SH-SY5Y (cell line): ENCODE data around the gene SYNGR3.

Experiments
- GATA2 ChIP-seq: IDR thresholded peaks from 2 replicates; pipeline ENCODE4 v1.6.1; 2011; ENCODE audit warnings: mild to moderate bottlenecking, low read depth, low read length
- GATA3 ChIP-seq: IDR thresholded peaks from 2 replicates; pipeline ENCODE4 v1.6.1; 2011; ENCODE audit warnings: low read depth, mild to moderate bottlenecking, low read length, moderate library complexity

The SYNGR3 gene

GRCh38 chr16:2033057-2033908 lies 43.5 kb downstream of the SYNGR3 start:
- no peak for TF ChIP-seq GATA2
- no peak for TF ChIP-seq GATA3

DNA sequence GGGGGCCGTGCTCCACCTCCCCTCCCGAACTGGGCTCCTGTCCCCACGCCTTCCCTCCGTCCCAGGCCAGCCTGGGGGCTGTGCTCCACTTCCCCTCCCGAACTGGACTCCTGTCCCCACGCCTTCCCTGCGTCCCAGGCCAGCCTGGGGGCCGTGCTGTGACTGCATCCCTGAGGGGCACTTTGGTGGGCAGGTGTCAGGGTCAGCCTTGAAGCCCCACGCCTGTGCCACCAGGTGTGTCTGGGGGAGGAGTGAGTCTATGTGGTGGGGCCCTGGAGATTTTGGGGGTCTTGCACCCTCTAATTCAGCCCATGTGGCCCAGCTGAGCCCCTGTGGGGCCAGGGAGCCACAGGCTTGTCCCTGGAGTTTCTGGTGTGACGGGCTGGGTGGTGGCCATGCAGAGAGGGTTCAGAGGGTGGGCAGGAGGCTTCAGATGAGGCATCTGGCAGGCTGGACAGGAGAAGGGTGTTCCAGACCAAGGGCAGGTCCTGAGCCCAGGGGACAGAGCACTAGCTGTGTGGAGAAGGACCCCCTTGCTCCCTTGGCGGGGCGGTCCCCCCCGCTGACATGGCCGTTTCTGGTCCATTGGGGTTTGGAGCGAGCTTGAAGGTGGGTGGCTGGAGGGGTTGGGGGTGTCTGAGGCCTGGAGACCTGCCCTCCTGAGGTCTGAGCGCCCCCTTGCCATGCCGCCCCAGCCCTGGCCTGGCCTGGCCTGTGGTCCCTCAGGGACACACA lies 45.1 kb downstream of the SYNGR3 start:
- TF ChIP-seq GATA2 (no peak), GATA3 (no peak)

DNA sequence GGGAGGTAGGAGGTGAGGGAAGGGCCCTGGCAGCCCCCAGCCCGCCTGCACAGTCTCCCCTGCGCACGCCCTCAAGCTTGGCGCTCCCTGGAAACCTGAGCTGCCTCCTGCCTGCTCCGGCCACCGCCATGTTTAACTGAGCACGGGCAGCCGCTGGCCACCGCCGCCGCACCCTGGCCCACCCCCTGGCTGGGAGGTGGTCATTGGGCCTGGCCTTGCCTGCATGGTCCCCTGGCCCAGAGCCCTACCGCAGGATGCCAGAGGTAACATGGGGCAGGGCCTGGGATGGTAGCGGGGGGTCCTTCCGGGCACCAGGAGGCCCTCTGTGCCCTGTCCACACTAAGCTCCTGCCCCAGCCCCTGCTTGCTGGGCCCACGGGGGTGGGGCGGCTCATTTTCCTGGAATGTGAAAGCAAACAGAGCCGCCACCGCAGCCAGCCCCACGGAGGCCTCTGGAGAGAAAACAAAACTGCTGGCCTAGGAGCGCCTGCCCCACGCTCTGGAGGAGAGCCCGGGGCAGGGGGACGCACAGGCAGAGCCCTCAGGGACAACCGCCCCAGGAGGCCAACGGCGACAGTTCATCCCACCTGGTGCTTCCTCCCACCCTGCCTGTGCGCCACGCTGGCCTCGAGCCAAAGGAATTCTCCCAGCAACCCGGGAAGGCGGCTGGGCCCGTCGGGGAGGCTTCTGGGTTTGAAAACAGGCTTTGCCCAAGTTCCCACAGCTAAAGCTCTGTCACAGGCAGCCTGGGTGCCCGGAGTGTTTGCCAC lies 45.8 kb downstream of the SYNGR3 start:
- TF ChIP-seq GATA2: no peak
- TF ChIP-seq GATA3: no peak

DNA sequence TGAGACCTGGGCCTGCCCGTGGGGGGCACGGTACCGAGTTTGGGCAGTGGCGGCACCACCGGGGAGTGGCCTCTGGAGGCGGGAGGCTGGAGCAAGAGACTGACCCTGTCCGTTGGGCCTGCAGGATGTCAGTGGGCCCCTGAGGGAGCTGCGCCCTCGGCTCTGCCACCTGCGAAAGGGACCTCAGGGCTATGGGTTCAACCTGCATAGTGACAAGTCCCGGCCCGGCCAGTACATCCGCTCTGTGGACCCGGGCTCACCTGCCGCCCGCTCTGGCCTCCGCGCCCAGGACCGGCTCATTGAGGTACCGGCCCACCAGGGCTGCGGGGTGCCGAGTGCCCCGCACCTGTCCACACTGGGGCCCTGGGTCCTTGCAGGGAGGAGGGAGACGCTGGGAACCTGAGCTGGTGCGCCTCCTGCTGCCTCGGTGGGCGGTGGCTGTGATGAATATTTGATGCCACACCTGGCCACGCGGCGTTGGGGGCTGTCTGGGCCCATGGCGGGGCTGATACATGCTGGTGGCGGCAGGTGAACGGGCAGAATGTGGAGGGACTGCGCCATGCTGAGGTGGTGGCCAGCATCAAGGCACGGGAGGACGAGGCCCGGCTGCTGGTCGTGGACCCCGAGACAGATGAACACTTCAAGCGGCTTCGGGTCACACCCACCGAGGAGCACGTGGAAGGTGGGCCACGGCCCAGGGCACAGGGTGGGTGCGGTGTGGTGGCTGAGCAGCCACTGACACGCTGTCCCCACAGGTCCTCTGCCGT lies 46.6 kb downstream of the SYNGR3 start:
- TF ChIP-seq GATA3 (no peak), GATA2 (no peak)

- TF ChIP-seq GATA2 (no peak), GATA3 (no peak)
Measured at GRCh38 chr16:2037115-2037514, 47.3 kb downstream of the SYNGR3 start.

DNA sequence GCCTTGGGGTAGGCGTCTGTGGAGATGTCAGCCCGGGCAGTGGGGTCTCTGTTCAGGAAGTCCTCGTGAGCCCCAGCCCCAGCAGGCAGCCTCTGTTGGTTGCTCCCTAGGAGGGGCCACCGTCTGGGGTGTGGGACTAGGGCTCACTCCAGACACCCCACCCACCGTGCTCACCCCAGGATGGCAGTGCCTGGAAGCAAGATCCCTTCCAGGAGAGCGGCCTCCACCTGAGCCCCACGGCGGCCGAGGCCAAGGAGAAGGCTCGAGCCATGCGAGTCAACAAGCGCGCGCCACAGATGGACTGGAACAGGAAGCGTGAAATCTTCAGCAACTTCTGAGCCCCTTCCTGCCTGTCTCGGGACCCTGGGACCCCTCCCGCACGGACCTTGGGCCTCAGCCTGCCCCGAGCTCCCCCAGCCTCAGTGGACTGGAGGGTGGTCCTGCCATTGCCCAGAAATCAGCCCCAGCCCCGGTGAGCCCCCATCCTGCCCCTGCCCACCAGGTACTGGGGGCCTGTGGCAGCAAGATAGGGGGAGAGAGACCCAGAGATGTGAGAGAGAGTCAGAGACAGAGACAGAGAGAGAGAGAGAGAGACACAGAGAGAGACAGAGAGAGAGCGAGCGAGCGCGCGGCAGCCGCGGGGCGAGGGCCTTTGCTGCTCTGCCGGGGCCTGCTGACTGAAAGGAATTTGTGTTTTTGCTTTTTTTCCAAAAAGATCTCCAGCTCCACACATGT lies 48.0 kb downstream of the SYNGR3 start:
- TF ChIP-seq GATA2 (no peak), GATA3 (no peak)

- TF ChIP-seq GATA3 (no peak), GATA2 (no peak)
Measured at GRCh38 chr16:2038382-2039231, 48.8 kb downstream of the SYNGR3 start.

DNA sequence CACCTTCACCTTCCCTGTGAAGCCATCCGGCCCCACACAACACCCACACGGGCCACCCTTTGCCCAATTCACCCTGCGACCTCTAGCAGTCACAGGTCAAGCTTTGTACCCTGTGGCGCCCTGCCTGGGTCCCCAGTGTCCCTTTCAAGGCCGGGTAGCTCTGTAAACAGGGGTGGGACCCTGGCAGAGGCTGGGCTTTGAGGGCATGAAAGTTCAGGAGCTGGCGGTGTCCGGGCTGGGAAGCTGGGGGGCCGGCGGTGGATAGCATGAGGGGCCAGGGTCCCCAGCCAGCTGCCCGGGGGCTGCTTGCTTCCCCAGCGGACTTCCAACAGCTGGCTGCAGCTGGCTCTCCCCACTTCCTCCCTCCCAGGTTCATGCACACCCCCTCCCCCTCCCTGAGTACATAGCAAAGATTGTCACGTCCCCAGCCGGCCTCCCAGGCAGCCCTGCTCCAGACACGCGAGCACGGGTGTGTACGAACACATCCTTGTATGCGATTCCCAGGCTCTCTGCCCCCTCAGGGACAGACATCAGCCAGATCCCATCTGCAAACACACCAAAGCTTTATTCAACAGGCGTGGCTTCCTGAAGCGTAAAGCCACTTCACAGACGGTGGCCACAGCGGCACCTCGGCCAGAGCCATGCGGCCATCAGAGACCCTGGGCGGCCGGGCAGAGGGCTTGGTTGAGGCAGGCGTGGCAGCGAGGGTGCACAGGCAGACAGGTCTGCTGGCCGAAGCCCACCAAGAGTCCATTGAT lies 49.7 kb downstream of the SYNGR3 start:
- peak; percentile 26; the same call in 1 of the 2 replicates for TF ChIP-seq GATA2
- TF ChIP-seq GATA3: no peak

GRCh38 chr16:2040041-2040786 lies 50.4 kb downstream of the SYNGR3 start:
- no peak for TF ChIP-seq GATA2
- no peak for TF ChIP-seq GATA3

DNA sequence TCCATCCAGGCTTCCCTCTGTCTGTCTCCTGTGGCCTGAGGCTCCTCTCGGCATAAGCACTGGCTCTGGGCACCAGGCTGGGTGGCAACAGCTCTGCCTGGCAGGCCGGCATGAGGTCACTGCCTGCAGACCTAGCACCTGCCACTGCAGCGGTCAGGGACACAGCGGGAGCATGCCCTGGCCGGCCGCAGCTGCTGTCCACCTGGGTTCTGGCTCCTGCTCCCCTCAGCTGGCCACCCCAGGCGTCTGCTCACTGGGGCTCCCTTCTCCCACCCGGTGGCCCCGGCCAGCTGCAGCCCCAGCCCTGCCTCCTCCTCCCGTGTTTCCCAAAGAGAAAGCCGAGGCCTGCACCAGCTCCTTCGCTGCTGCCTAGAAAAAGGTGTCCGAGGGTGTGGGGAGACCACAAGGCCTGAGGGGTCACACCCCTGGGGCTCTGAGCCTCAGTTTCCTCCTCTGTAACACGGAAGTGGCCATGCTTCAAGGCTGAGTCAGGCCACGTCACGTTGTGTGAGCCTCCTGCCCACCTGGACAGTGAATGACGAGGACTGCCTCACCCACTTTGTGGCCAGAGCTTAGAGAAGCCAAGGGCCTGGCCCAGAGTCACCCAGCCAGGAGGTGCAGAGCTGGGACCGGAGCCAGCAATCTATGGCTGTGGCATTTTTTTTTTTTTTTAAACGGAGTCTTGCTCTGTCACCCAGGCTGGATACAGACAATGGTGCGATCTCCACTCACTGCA lies 51.2 kb downstream of the SYNGR3 start:
- no peak for TF ChIP-seq GATA2
- TF ChIP-seq GATA3: no peak
